Measurements from ENCODE around the gene SLC2A4.

The SLC2A4 gene

GRCh38 chr17:7313890-7314718 lies 32.6 kb downstream of the SLC2A4 start:
- FAIRE-seq = no peak
- no peak for TF ChIP-seq CTCF (IDR thresholded peaks at IDR 0.05; ENCODE audit: insufficient read depth, missing control alignments)
- DNase-seq (ENCODE audit: insufficient read length, low spot score) = no peak

- TF ChIP-seq CTCF (IDR thresholded peaks at IDR 0.05; ENCODE audit: insufficient read depth, missing control alignments) = no peak
- FAIRE-seq = no peak
- DNase-seq (ENCODE audit: insufficient read length, low spot score) = peak; percentile 98
These were observed 33.4 kb downstream of the SLC2A4 start, which contains the start of gene GPS2 for GRCh38 chr17:7314719-7315569. GPS2 (minus strand) TSS chr17:7315360; CDS start chr17:7315052, 308 bp downstream.

GRCh38 chr17:7315570-7316235 lies 34.2 kb downstream of the SLC2A4 start:
- FAIRE-seq (no peak), DNase-seq (ENCODE audit: insufficient read length, low spot score) (no peak)
- TF ChIP-seq CTCF (IDR thresholded peaks at IDR 0.05; ENCODE audit: insufficient read depth, missing control alignments) = no peak

GRCh38 chr17:7317161-7317803 lies 35.8 kb downstream of the SLC2A4 start:
- DNase-seq (ENCODE audit: insufficient read length, low spot score) (no peak), FAIRE-seq (no peak)
- TF ChIP-seq CTCF (IDR thresholded peaks at IDR 0.05; ENCODE audit: insufficient read depth, missing control alignments) = no peak

GRCh38 chr17:7318121-7318860 lies 36.8 kb downstream of the SLC2A4 start:
- no peak for FAIRE-seq
- no peak for TF ChIP-seq CTCF (IDR thresholded peaks at IDR 0.05; ENCODE audit: insufficient read depth, missing control alignments)
- no peak for DNase-seq (ENCODE audit: insufficient read length, low spot score)

- FAIRE-seq (no peak), DNase-seq (ENCODE audit: insufficient read length, low spot score) (no peak)
- no peak for TF ChIP-seq CTCF (IDR thresholded peaks at IDR 0.05; ENCODE audit: insufficient read depth, missing control alignments)
These were observed 39.9 kb downstream of the SLC2A4 start for GRCh38 chr17:7321466-7321865.
